ENCODE results near the gene NTRK2.

DNA sequence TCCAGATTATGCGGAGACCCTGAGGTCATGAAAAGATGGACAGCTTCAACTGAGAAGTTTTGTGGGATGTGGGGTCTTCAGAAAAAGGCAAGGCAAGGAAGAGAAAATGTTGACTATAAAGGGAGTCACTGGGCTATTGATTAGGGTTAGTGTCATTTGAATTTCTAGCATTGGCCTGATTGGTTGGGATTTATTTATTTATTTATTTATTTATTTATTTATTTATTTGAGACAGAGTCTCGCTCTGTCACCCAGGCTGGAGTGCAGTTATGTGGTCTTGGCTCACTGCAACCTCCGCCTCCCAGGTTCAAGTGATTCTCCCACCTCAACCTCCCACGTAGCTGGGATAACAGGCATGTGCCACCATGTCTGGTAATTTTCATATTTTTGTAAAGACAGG, 279.7 kb downstream of the NTRK2 start:
- TF ChIP-seq, protein P1, sequence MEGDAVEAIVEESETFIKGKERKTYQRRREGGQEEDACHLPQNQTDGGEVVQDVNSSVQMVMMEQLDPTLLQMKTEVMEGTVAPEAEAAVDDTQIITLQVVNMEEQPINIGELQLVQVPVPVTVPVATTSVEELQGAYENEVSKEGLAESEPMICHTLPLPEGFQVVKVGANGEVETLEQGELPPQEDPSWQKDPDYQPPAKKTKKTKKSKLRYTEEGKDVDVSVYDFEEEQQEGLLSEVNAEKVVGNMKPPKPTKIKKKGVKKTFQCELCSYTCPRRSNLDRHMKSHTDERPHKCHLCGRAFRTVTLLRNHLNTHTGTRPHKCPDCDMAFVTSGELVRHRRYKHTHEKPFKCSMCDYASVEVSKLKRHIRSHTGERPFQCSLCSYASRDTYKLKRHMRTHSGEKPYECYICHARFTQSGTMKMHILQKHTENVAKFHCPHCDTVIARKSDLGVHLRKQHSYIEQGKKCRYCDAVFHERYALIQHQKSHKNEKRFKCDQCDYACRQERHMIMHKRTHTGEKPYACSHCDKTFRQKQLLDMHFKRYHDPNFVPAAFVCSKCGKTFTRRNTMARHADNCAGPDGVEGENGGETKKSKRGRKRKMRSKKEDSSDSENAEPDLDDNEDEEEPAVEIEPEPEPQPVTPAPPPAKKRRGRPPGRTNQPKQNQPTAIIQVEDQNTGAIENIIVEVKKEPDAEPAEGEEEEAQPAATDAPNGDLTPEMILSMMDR (conservative IDR thresholded peaks at IDR 0.05; ENCODE audit: low read depth in 2 of 2): no peak
- no peak for TF ChIP-seq EZH2 (IDR thresholded peaks at IDR 0.05; ENCODE audit: low read depth, unreplicated experiment)
- TF ChIP-seq STAT1 (IDR thresholded peaks at IDR 0.05; ENCODE audit: unreplicated experiment): no peak

Data from GM23338 (cell line).